Measurements from ENCODE around the gene XPOT.
"Not testable (repeated sequence)": the region's sequence is repeated elsewhere in the genome, so short reads cannot be mapped to it uniquely, and the experiment has no call there.

Gene XPOT

DNA sequence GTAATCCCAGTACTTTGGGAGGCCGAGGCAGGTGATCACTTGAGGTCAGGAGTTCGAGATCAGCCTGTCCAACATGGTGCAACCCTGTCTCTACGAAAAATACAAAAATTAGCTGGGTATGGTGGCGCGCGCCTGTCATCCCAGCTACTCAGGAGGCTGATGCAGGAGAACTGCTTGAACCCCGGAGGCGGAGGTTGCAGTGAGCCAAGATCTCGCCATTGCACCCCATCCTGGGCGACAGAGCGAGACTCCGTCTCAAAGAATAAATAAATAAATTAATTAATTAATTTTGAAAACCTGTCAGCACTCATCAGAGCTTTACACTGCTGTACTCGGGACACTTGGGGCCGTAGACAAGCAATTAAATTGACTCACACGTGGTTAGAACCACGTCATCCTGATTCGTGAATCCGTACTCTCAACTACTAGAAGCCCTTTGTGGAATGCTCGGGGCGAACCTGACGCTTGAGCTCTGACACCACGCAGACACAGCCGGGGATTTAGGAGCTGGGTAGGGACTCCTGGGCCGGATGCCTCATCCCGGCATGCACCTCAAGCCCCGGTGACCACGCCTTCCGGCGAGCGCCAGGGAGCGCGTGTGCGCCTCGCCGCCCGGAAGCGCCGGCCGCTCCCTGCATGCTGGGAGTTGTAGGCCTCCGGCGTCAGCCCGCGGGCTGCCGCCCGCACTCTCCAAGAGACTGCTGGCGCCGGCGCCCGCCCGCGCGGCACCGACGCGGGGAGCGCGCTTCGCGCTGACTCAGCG, at the start of gene XPOT:
TSS of gene XPOT (plus strand) at position 686 of the 763 bp plus-strand sequence. CDS start 5,644 bp downstream, outside the sequence.
- Mint-ChIP-seq H3K36me3 (no peaks in the 10 kb centered on the region), H3K27me3 (no peaks in the 10 kb centered on the region), H3K27ac (peak within 1 kb of the TSS; percentile 94), H3K4me3 (peak within 1 kb of the TSS; percentile 94), H3K4me1 (peaks cover 5% of the 10 kb centered on the region), H3K9me3 (no peaks in the 10 kb centered on the region)
- ATAC-seq (ENCODE audit: low read depth) (peak; percentile 93), DNase-seq (ENCODE audit: low spot score in 2 of 2) (peak; percentile 81 to 86)

GRCh38 chr12:64356209-64356608, 48.0 kb upstream of the XPOT start:
- H3K27me3 Mint-ChIP-seq; H3K4me1 Mint-ChIP-seq; H3K36me3 Mint-ChIP-seq; DNase-seq (ENCODE audit: low spot score in 2 of 2); H3K27ac Mint-ChIP-seq; H3K4me3 Mint-ChIP-seq; H3K9me3 Mint-ChIP-seq; ATAC-seq (ENCODE audit: low read depth): not testable (repeated sequence)

DNA sequence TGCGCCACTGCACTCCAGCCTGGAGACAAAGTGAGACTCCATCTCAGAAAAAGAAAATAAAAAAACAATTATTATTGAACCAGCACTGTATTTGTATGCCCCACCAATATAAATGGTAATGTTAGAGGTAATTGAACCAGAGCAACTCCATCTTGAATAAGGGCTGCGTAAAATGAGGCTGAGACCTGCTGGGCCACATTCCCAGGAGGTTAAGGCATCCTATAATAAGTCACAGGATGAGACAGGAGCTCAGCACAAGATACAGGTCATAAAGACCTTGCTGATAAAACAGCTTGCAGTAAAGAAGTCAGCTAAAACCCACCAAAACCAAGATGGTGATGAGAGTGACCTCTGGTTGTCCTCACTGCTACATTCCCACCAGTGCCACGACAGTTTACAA, 43.0 kb upstream of the XPOT start:
- not testable (repeated sequence) for H3K36me3 Mint-ChIP-seq; ATAC-seq (ENCODE audit: low read depth); H3K27ac Mint-ChIP-seq; H3K9me3 Mint-ChIP-seq; H3K27me3 Mint-ChIP-seq; H3K4me3 Mint-ChIP-seq; H3K4me1 Mint-ChIP-seq; DNase-seq (ENCODE audit: low spot score in 2 of 2)

DNA sequence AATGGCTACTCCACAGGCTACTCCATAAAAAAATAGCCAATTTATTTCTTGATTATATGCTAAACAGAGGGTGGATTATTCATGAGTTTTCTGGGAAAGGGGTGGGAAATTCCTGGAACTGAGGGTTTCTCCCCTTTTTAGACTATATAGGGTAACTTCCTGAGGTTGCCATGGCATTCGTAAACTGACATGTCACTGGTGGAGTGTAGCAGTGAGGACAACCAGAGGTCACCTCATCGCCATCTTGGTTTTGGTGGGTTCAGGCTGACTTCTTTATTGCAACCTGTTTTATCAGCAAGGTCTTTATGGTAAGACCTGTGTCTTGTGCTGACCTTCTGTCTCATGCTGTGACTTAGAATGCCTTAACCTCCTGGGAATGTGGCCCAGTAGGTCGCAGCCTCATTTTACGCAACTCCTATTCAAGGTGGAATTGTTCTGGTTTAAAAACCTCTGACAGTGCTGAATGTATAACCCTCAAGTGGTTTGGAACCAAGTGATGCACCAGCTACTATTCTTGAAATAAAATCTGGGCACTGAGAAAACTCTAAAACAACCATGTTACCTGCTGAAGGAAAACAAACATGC, 41.4 kb upstream of the XPOT start:
- ATAC-seq (ENCODE audit: low read depth) (no peak), DNase-seq (ENCODE audit: low spot score in 2 of 2) (no peak)
- H3K9me3 Mint-ChIP-seq = no peaks in the 10 kb centered on the region
- no peak overlapping the region for H3K4me3 Mint-ChIP-seq
- H3K4me1 Mint-ChIP-seq = no peaks in the 10 kb centered on the region
- H3K27me3 Mint-ChIP-seq = no peaks in the 10 kb centered on the region
- H3K36me3 Mint-ChIP-seq = no peaks in the 10 kb centered on the region
- no peak overlapping the region for H3K27ac Mint-ChIP-seq

- peaks cover 9% of the 10 kb centered on the region for H3K9me3 Mint-ChIP-seq
- no peaks in the 10 kb centered on the region for H3K36me3 Mint-ChIP-seq
- H3K27me3 Mint-ChIP-seq = peaks cover 4% of the 10 kb centered on the region
- DNase-seq (ENCODE audit: low spot score in 2 of 2) (no peak), ATAC-seq (ENCODE audit: low read depth) (no peak)
- no peak overlapping the region for H3K27ac Mint-ChIP-seq
- H3K4me3 Mint-ChIP-seq = no peak overlapping the region
- H3K4me1 Mint-ChIP-seq = no peaks in the 10 kb centered on the region
Observed at GRCh38 chr12:64383675-64384074, 20.5 kb upstream of the XPOT start.

DNA sequence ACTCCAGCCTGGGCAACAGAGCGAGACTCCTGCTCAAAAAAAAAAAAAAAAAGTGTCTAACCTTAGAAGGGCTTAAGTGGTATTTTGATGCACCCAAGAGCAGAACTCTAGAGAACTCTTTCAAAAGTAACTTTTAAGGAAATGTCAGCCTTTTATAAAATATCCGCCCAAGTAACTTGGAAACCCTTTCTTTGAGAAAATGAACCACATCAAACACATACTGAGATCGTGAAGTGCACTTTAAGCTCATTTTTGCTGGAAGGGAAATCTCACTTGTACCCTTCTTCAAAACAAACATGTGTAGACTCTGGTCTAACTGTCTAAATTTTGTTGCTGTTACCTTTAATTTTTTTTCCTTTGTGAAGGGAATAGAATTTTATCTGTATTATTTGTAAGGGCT, 19.2 kb upstream of the XPOT start:
- Mint-ChIP-seq H3K4me1 (no peaks in the 10 kb centered on the region), H3K4me3 (no peak overlapping the region), H3K27ac (no peak overlapping the region), H3K27me3 (peaks cover 4% of the 10 kb centered on the region), H3K36me3 (no peaks in the 10 kb centered on the region), H3K9me3 (peaks cover 9% of the 10 kb centered on the region)
- no peak for DNase-seq (ENCODE audit: low spot score in 2 of 2)
- no peak for ATAC-seq (ENCODE audit: low read depth)

DNA sequence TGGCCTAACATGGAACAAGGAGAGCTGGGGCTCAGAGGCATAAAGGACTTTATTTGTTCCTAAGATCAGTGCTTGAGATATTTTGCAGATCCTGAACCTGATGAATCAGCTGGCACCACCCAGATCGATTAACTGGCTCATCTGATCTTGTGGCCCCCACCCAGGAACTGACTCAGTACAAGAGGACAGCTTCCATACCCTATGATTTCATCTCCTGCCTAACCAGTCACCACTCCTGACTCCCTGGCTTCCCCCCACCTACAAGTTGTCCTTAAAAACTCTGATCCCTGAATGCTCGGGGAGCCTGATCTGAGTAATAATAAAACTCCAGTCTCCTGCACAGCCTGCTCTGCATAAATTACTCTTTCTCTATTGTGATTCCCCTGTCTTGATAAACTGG, 18.7 kb upstream of the XPOT start:
- no peak for ATAC-seq (ENCODE audit: low read depth)

DNA sequence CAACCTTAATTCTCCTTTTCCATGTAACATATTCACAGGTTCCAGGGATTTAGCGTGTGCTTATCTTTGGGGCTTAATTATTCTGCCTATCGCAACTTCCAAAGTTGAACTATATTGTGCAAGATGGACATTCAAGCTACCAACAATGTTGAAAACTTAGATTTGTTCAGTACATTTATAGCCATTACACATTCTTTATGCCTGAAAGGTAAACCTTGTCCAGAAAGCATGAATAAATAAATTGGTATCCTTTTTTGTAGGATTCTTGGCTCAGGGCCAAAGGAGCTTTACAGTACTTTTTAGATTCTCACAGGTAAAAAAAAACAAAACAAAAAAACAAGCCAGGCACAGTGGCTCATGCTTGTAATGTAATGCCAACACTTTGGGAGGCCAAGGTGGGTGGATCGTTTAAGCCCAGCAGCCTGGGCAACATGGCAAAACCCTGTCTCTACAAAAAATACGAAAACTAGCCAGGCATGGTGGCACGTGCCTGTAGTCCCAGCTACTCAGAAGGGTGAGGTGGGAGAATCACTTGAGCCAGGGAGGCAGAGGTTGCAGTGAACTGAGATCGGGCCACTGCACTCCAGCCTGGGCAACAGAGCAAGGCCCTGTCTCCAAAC, 16.9 kb upstream of the XPOT start:
- H3K4me1 Mint-ChIP-seq = peaks cover 4% of the 10 kb centered on the region
- H3K36me3 Mint-ChIP-seq = no peaks in the 10 kb centered on the region
- DNase-seq (ENCODE audit: low spot score in 2 of 2) (no peak), ATAC-seq (ENCODE audit: low read depth) (no peak)
- H3K27me3 Mint-ChIP-seq = peaks cover 7% of the 10 kb centered on the region
- no peaks in the 10 kb centered on the region for H3K9me3 Mint-ChIP-seq
- no peak overlapping the region for H3K4me3 Mint-ChIP-seq
- H3K27ac Mint-ChIP-seq = no peak overlapping the region

More for the DNA sequence above, 18.7 kb upstream of the XPOT start:
- Mint-ChIP-seq H3K27ac (no peak overlapping the region), H3K27me3 (peaks cover 4% of the 10 kb centered on the region), H3K9me3 (peaks cover 6% of the 10 kb centered on the region), H3K4me3 (no peak overlapping the region), H3K4me1 (no peaks in the 10 kb centered on the region), H3K36me3 (no peaks in the 10 kb centered on the region)
- no peak for DNase-seq (ENCODE audit: low spot score in 2 of 2)

GRCh38 chr12:64389154-64389553, 15.0 kb upstream of the XPOT start:
- H3K9me3 Mint-ChIP-seq = no peaks in the 10 kb centered on the region
- no peak for DNase-seq (ENCODE audit: low spot score in 2 of 2)
- no peak overlapping the region for H3K27ac Mint-ChIP-seq
- H3K4me3 Mint-ChIP-seq = no peak overlapping the region
- H3K36me3 Mint-ChIP-seq = no peaks in the 10 kb centered on the region
- H3K27me3 Mint-ChIP-seq = peaks cover 7% of the 10 kb centered on the region
- no peak for ATAC-seq (ENCODE audit: low read depth)
- H3K4me1 Mint-ChIP-seq = peaks cover 4% of the 10 kb centered on the region

DNA sequence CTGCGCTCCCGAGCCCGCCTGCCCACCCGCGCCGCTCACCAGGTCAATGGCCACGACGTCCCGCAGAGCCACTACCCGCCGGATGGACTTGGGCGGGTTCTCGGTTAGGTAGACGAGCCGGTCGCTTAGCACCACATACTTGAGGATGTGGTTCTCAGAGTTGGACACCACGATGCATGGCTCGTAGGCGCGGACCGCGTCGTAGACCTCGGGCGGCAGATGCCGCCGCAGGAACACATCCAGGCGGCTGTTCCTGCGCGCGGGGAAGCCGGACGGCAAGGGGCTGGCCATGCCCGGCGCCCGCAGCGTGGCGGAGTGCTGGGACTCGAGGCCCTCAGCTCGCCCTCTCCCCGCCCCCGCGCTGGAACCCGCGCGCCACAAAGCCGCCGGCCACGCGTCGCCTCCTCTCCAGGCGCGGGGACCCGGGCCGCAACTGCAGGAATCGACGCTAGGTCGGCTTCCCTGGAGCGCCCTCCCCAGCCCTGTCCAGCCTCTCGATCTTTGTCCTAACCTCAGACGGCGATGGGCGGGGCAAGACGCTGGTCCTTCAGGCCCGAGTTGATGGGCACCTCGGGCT, 13.8 kb upstream of the XPOT start, which contains the start of gene C12orf56:
TSS of gene C12orf56 (minus strand) at position 484 of the 577 bp plus-strand sequence. CDS start at position 291, 193 bp downstream.
- Mint-ChIP-seq H3K9me3 (no peaks in the 10 kb centered on the region), H3K27ac (no peak within 1 kb of the TSS), H3K4me1 (peaks cover 4% of the 10 kb centered on the region), H3K4me3 (peak within 1 kb of the TSS; percentile 37), H3K36me3 (no peaks in the 10 kb centered on the region), H3K27me3 (peaks cover 6% of the 10 kb centered on the region)
- ATAC-seq (ENCODE audit: low read depth) = no peak
- no peak for DNase-seq (ENCODE audit: low spot score in 2 of 2)

DNA sequence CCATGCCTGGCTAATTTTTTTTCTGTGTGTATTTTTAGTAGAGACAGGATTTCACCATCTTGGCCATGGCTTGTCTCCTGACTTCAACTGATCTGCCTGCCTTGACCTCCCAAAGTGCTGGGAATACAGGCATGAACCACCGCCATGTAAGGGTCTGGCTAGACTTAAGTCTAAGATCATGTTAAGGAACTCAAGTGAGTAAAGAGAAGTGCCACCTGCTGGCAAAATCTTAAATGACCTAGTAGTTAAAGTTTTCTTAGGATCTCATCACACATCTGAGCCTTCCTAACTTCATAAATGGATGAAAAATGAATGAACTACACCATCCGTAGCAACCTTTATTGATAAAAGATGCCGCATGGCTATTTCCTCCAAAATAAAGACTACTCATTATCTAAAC, 12.0 kb upstream of the XPOT start:
- H3K36me3 Mint-ChIP-seq = no peaks in the 10 kb centered on the region
- no peak overlapping the region for H3K27ac Mint-ChIP-seq
- H3K9me3 Mint-ChIP-seq = no peaks in the 10 kb centered on the region
- H3K4me3 Mint-ChIP-seq = no peak overlapping the region
- H3K4me1 Mint-ChIP-seq = peaks cover 4% of the 10 kb centered on the region
- DNase-seq (ENCODE audit: low spot score in 2 of 2) (no peak), ATAC-seq (ENCODE audit: low read depth) (no peak)
- H3K27me3 Mint-ChIP-seq = peaks cover 3% of the 10 kb centered on the region

DNA sequence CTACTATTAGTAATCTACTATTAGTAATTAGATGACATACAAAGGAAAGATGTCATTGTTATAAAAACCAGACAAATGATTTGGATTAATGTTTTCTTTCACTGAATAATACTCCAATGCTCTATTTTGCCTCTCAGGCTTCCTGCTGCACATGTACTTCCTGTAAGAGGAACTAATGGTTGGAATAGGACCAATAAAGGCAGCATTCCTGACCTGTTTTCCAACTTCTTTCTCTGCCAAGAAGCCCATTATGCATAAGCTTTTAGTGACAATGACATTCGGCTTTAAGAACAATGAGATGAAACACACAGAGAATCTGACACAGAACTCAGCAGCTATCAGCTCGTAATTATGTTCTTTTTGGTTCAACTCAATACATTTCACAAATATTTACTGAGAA, 8.5 kb upstream of the XPOT start:
- Mint-ChIP-seq H3K27me3 (peaks cover 3% of the 10 kb centered on the region), H3K9me3 (no peaks in the 10 kb centered on the region), H3K4me3 (no peak overlapping the region), H3K27ac (no peak overlapping the region), H3K4me1 (peaks cover 2% of the 10 kb centered on the region), H3K36me3 (no peaks in the 10 kb centered on the region)
- no peak for ATAC-seq (ENCODE audit: low read depth)
- DNase-seq (ENCODE audit: low spot score in 2 of 2) = no peak

- H3K27ac Mint-ChIP-seq = no peak overlapping the region
- H3K9me3 Mint-ChIP-seq = no peaks in the 10 kb centered on the region
- H3K36me3 Mint-ChIP-seq = no peaks in the 10 kb centered on the region
- H3K27me3 Mint-ChIP-seq = no peaks in the 10 kb centered on the region
- peaks cover 2% of the 10 kb centered on the region for H3K4me1 Mint-ChIP-seq
- no peak for ATAC-seq (ENCODE audit: low read depth)
- no peak overlapping the region for H3K4me3 Mint-ChIP-seq
- no peak for DNase-seq (ENCODE audit: low spot score in 2 of 2)
Observed at GRCh38 chr12:64400041-64400440, 4.2 kb upstream of the XPOT start.

DNA sequence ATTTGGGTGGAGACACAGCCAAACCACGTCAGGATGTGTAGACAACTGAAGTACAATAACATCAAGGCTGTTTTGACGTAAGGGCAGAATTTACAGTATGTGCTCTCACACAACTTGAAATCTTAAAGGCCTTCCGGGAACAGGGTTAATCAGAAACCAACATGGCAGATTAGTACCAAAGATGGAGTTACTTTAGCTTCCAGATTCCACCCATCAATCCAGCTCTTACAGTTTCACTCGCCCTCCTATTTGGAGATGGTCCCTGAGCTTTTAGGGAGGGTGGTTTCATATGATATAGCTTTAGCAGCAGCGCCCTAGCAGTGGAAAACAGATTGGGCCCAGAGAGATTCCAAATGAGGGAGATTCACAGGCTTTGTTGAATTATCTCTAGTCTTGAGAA, 2.0 kb upstream of the XPOT start:
- Mint-ChIP-seq H3K36me3 (no peaks in the 10 kb centered on the region), H3K9me3 (no peaks in the 10 kb centered on the region), H3K27ac (no peak overlapping the region), H3K4me1 (peaks cover 2% of the 10 kb centered on the region), H3K27me3 (no peaks in the 10 kb centered on the region), H3K4me3 (no peak overlapping the region)
- no peak for ATAC-seq (ENCODE audit: low read depth)
- DNase-seq (ENCODE audit: low spot score in 2 of 2) = no peak
